T1000 (cell line): ENCODE data around the gene VPS54.
"Not testable (repeated sequence)": the region's sequence is repeated elsewhere in the genome, so short reads cannot be mapped to it uniquely, and the experiment has no call there.

Source experiments
- DNase-seq: peaks from one replicate; lab custom pipeline; 2025; ENCODE audit warnings: mixed read lengths; lab: John Stamatoyannopoulos, UW

VPS54 gene

DNA sequence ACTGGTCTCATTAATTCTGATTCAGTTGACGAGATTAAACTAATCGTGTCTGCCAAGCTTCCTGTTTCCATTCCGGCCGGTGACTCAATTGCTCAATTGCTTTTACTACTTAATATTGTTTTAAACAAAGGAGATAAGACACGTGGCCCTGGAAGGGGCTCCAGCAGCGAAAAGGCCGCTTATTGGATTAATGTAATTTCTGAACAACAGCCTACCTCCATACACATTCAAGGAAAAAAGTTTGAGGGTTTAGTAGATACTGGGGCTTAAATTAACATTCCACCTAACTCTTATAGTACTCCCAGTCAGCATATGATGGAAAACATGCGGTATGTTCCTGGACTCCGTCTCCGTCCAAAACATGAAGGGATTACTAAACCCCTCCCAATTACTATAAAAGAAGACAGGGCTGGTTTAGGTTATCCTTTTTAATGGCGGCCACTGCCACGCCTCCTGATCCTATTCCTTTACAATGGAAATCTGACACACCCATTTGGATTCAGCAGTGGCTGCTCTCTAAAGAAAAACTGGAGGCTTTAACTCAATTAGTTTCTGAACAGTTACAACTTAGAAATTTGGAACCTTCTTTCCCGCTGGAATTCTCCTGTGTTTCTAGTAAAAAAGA is 27.1 kb downstream of the VPS54 start:
- DNase-seq = no peak

DNA sequence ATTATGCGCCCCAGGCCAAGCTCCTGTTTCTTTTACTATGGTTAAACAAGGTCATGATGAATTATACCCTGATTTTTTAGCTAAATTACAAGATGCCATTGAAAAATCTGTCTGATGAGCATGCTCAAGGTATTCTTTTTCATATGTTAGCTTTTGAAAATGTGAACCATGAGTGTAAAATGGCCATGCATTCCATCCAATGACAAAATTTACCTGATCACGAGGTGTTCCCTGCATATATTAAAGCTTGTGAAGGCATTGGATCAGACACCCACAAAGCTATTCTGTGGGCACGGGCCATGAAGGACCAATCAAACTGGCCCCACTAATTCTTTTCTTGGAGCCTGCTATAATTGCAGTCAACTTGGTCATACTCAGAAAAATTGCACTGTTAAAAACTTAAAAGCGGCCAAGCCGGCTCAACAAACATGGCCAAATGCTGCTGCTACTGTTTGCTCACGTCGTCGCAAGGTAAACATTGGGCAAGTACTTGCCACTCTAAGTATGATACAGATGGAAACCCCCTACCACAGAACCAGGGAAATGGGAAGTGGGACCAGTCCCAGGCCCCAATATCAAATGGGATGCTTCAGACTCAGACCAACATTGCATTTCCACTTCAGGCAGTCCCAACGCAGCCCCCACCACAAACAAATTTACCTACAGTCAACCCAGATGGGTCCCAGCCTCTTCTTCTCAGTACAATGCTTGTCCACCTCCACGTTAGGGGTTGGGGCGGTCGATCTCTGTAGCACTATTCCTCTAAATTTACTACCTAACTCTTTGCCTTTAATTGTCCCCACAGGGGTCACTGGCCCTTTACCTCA is 27.8 kb downstream of the VPS54 start:
- not testable (repeated sequence) for DNase-seq

DNA sequence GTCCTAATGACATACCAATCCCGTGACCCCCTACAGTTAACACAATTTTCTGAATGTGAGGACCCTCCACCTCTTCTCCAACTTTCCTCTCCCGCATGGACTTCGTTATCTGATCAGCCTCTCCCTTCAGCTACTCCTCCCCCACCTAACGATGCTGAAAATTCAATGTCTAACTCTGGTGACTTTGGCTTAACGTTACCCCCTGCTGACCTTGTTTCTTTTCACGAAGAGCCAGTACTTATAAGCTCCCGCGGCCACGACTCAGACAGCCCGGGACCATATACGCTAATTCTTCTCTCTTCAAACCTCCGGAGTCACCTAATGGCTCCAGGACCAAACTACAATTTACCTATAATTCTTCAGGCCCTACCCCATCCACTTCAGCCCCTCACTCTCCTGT is 29.2 kb downstream of the VPS54 start:
- DNase-seq = no peak

DNA sequence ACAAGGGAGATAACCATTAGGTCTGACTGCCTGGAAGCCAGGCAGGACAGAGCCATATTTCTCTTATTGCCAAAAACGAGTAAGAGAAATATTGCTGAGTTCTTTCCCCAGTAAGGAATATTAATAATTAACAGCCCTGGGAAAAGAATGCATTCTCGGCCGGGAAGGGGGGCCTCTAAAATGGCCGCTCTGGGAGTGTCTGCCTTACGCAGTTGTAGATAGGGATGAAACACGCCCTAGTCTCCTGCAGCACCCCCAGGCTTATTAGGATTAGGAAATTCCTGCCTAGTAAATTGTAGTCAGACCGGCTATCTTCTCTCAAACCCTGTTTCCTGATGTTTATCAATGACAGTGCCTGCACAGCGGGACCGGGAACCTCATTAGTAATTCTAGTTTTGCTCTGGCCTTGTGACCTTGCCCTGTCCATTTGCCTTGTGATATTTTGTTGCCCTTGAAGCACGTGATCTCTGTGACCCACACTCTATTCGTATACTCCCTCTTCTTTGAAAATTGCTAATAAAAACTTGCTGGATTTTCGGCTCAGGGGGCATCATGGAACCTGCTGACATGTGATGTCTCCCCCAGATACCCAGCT is 30.3 kb downstream of the VPS54 start:
- DNase-seq = not testable (repeated sequence)

DNA sequence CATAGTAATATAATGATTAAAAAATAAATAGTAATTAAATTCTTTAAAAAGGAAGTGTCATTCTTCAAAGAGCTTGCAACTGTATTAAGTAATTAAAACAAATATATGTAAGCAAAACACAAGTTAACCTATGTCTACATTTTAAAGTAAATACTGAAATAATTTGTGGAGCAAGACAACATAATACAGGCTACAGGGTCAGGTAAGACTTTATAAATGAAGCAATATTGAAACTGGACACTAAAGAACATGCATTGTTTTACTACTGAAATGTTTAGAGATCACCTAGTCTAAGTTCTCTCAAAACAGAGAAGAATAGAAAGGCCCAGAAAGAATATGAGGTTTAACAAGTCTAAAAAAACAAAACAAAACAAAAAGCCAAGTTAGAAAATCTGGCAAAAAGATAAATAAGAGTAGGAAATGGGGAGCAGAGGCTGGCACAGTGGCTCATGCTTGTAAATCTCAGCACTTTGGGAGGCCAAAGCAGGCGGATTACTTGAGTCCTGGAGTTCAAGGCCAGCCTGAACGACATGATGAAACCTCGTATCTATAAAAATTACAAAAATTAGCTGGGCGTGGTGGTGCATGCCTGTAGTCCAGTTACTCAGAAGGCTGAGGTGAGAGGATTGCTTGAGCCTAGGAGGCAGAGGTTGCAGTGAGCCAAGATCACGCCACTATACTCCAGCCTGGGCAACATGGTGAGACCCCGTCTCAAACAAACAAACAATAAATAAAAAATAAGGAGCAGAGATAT is 34.4 kb downstream of the VPS54 start:
- no peak for DNase-seq

DNA sequence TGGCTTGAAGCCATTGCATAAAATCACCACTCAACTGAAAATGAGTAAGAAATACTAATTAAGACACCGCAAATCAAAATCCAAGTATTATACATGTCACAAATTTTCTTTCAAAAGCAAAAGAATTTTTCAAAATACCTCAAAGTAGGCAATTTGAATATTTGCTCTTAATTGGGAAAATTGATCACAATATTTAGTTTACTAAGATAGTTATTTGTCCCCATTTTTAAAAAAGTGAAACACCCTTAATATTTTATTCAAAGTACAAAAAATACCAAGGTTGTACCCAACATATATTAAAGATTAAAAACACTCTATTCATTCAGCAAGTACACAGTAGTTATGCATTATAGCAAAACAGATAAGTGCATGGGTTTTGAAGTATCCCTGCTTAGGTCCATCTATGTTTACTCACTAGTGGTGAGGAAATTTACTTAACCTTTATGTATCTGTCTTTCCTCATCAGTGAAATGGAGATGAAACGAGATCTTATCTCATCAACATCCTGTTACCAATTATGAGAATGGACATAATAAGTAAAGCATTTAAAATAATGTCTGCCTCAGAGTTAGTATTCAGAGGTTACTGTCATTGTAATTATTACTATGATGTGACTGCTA is 35.1 kb downstream of the VPS54 start:
- no peak for DNase-seq

DNA sequence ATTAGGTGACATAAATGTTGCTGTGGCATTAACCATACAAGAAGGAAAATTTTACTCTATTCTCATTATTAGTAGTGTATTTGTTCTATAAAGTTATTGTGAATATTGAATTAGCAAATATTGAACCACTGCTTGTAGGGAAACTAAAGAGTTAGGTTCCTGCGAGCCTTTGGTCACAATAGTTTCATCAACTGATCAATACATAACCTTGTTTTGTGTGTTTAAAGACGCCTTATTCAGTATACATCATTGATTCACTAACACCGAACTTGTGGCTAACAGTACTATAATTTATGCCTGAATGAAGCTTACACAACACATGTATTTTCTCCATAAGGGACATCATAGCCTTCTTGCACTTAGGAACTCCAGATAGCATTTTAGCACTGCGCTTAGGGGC is 36.9 kb downstream of the VPS54 start:
- DNase-seq = no peak

DNA sequence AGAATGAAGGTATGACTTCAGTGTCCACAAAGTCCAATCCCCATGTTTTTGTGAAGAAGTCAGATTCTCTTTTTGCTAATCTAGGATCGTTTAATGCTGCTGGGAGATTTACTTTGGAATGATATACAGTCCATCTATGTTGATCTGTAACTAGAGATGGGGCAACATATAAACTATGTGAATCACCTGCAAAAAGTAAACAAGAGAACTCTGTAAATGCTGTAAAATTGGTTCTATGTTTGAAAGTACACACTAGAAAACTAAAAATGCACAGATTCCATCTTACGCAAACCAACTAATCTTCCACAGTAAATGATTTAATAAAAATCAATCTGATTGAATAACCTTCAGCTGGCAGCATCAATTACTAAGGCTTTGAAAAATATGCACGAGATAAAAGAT is 37.5 kb downstream of the VPS54 start:
- no peak for DNase-seq

DNA sequence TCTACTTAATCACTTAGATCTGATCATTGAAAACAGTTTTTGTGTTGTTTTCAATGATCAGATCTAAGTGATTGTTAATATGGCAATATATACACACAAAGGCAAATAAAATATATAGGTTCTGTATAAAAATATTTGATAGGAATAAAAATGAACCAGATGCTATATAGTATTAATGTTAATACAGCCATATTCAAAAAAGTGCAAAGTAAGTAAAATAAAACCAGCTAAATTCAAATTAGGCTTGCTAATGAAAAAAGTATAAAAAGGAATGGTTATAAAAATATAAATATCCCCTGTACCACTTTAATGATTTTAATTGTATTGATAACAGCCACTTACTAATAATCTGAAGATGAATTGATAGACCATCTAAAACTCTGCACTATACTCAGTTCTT is 38.4 kb downstream of the VPS54 start:
- no peak for DNase-seq

DNA sequence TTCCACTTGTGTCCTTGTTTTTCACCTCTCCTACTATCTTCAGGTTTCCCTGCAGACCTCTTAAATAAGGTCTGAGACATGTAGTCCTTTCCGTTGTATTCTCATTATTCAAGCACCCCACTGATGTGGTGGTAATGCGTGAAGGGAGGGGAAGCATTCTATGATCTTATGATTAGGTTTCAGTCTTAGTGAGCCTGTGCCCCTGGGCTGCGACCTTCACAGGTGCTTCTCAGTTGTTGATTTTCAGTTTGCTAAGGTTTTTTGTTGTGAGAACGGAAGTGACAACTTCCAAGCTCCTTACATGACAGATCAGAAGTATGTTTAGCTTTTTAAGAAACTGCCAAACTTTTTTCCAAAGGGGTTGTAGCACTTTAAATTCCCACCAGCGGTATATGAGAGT is 41.3 kb downstream of the VPS54 start:
- no peak for DNase-seq

DNA sequence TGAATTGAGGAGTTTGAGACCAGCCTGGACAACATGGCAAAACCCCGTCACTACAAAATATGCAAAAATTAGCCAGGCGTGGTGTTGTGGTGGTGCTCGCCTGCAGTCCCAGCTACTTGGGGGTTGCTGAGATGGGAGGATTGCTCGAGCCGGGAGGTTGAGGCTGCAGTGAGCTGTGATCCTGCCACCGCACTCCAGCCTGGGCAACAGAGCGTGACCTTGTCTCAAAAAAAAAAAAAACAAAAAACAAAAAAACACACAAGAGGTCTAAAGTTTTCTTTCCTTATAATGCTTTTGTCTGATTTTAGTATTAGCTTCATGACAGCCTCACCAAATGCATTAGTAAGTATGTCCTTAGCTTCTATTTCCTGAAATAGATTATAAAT is 43.1 kb downstream of the VPS54 start:
- no peak for DNase-seq

DNA sequence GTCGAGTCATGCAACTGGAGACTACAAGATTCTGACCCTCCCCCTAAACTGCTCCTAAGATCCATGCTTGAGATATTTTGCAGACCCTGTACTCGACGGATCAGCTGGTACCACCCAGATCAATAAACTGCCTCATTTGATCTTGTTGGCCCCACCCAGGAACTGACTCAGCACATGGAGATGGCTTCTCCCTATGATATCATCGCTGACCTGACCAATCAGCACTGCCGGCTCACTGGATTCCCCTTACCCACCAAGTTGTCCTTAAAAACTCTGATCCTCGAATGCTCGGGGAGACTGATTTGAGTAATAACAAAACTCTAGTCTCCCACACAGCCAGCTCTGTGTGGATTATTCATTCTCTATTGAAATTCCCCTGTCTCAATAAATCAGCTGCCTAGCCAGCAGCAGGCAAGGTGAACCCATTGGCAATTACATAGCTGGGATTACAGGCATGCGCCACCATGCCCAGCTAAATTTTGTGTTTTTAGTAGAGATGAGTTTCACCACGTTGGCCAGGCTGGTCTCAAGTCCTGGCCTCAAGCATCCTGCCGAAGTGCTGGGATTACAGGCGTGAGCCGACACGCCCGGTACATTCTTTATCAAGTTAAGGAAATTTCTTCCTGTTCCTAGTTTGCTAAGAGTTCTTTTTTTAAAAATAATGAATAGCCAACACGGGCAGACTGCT is 43.6 kb downstream of the VPS54 start:
- DNase-seq = no peak

DNA sequence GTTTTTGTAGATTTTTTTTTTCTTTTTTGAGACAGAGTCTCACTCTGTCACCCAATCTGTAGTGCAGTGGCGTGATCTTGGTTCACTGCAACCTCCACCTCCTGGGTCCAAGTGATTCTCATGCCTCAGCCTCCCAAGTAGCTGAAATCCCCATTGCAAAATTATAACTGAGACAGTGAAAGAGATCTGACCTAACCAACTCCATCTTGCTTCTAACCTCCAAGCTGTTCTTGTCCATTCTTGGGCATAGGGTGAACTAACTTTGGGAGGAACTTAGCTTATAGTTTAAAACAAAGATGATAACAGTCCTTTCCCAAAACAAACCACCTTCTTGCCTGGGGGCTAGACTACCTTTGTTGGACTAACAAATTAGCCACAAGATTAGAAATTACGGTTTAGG is 44.2 kb downstream of the VPS54 start:
- DNase-seq = not testable (repeated sequence)

DNA sequence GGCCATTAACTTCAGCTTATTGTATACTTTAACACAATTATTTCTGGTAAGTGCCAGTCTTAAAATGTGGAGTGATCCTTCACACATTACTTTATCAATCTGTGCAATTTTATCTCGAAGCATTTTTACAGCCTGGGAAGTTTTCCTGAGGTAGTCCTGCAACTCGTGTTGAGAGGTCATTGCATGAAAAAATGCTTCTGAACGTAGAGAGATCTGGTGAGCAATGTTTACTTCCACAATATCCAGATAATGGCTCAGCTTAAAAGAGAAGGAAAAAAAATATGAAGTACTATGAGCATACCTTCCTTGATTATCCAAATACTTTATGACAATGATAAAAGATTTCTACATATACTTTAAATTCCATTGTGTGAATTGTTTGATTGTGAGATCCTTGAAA is 57.0 kb downstream of the VPS54 start:
- no peak for DNase-seq

DNA sequence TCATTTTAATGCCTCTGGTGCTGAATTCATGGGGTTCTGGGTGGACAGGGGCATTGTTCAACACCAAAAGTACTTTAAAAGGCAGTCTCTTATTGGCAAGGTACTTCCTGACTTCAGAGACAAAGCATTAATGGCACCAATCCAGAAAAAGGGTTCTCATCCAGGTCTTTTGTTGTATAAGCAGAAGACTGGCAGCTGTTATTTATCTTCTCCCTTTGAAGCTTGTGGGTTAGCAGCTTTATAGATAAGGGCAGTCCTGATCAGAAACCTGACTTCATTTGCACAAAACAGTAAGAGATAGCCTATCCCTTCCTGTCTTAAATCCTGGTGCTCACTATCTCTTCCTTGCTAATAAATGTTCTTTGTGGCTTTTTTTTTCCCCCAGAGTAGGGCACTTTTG is 68.8 kb downstream of the VPS54 start:
- no peak for DNase-seq

DNA sequence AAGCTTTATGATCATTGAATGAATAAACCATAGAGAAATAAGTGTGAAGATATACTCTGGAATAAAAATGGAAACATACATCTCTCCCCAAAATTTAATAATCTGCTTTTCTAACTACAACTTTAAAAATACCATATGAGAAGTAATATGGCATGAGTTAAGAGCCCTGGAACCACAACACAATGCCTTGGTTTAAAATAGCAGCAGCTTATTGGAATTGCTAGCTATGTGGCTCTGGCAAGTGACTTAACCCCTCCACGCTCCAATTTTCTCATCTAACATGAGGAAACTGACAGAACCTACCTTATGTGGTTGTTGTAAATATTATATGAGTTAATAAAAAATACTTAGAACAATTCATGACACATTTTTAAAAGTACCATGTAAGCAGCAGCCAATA is 76.4 kb downstream of the VPS54 start:
- DNase-seq = no peak

DNA sequence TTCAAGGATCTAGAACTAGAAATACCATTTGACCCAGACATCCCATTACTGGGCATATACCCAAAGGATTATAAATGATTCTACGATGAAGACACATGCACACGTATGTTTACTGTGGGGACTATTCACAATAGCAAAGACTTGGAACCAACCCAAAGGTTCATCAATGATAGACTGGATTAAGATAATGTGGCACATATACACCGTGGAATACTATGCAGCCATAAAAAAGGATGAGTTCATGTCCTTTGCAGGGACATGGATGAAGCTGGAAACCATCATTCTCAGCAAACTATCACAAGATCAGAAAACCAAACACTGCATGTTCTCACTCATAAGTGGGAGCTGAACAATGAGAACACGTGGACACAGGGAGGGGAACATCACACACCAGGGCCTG is 87.1 kb downstream of the VPS54 start:
- not testable (repeated sequence) for DNase-seq

DNA sequence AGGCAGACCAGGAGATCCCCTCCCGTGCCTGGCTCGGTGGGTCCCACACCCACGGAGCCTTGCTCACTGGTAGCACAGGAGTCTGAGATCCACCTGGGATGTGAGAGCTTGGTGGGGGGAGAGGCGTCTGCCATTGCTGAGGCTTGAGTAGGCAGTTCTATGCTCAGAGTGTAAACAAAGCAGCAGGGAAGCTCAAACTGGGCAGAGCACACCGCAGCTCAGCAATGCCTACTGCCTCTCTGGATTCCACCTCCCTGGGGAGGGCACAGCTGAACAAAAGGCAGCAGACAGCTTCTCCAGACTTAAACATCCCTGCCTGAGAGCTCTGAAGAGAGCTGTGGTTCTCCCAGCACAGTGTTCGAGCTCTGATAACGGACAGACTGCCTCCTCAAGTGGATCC is 92.4 kb downstream of the VPS54 start:
- DNase-seq = no peak

DNA sequence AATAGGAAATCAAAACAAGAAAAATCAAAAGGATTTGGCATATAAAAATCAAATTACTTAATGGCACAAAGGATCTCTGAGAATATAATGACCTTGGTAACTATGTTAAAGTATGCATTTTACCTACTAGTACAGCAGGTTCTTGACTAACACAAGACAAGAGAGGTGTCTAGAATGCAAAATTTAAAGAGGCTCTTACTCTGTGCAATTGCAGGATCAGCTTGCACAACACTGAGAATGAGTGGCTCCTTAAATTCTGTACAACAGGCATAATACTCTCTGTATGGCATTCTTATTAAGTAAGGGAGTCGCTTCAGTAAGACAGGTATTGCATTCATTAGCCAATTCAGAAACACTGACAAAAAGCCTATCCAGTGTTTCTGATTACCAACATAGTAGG is 104.9 kb downstream of the VPS54 start:
- no peak for DNase-seq

DNA sequence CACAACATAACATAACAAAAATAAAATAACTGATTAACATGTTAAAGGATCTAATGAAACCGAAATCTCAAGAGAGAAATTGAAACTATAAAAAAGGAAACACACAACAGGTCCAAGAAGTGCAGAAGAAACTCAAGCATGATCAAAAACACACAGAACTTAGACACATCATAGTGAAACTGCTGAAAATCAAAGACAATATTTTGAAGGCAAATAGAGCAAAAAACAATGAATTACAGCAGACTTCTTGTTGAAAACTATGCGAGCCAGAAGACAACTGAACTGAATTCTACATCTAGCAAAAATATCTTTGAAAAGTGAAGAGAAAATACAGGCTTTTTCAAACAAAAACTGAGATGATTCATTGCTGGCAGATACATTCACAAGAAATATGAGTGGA is 116.2 kb downstream of the VPS54 start:
- no peak for DNase-seq

DNA sequence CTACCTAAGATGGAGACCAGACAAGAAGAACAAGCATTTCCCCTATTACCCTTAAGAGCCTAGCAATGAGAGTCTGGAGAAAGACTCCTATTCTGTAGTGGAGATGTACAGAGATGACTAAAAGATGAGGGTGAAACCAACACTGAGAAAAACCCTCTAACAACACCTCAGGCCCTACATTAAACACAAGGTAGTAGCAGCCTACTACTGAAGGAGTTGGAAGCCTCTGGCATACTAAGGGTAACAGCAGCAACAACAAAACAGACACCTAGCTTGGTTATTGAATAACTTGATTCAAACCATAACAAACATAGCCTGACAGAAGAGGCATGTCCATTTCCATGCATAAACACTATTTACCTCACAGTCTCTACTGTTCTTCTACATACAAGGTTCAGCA is 117.1 kb downstream of the VPS54 start:
- DNase-seq = no peak

DNA sequence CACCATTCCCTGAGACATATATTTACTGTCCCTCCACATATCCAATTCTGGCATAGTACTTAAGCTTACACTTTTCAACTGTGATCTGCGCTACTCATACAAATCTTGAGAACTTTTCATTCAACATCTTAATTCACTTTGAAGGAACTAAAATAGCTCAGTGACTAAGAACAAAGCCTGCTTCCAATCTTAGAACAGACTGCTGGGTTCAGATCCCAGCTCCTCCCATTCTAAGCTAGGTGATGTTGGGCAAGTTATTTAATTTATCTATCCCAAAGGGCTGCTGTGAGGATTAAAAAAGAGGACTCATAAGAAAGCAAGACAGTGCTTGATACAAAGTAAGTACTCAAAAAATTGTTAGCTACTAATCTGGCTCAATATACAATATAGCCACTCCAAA is 119.6 kb downstream of the VPS54 start:
- DNase-seq = no peak
